GM23248 (cell line): ENCODE data around the gene ITM2C. TPM values are rescaled to one million over a fixed set of nuclear protein-coding genes. Genes with fewer than 3 reads are reported as not detected.

Experiments
- DNase-seq: peaks from one replicate; pipeline ENCODE4 v3.0.0-alpha.2; 2015
- H2AFZ ChIP-seq: fragments of 200-600 bp; sonication (generic); 2 replicates; pipeline ENCODE4 v1.6.1; 2016; ENCODE audit warnings: antibody characterized with exemption
- H3F3A ChIP-seq: fragments of 200-600 bp; sonication (generic); 2 replicates; pipeline ENCODE4 v1.6.1; 2016; ENCODE audit warnings: mild to moderate bottlenecking, antibody characterized with exemption, mixed run types; ENCODE audit not compliant: insufficient read depth
- H3K27ac ChIP-seq: fragments of 200-600 bp; sonication (generic); 2 replicates; pipeline ENCODE4 v1.5.1; 2016; ENCODE audit warnings: mild to moderate bottlenecking
- H3K27me3 ChIP-seq: fragments of 200-600 bp; sonication (generic); replicated peaks from 2 replicates; pipeline ENCODE4 v1.6.1; 2016; ENCODE audit warnings: mild to moderate bottlenecking; ENCODE audit not compliant: insufficient read depth
- H3K36me3 ChIP-seq: fragments of 200-600 bp; sonication (generic); 2 replicates; pipeline ENCODE4 v1.6.1; 2016; ENCODE audit warnings: low read depth, mild to moderate bottlenecking
- H3K4me1 ChIP-seq: fragments of 200-600 bp; sonication (generic); 2 replicates; pipeline ENCODE4 v1.6.1; 2016; ENCODE audit warnings: mild to moderate bottlenecking; ENCODE audit not compliant: insufficient read depth
- H3K4me2 ChIP-seq: fragments of 200-600 bp; sonication (generic); one replicate; pipeline ENCODE4 v1.6.1; 2016; ENCODE audit warnings: mild to moderate bottlenecking; ENCODE audit not compliant: unreplicated experiment
- H3K4me3 ChIP-seq: fragments of 200-600 bp; sonication (generic); 2 replicates; pipeline ENCODE4 v1.5.1; 2016; ENCODE audit warnings: mild to moderate bottlenecking
- H3K79me2 ChIP-seq: fragments of 200-600 bp; sonication (generic); 2 replicates; pipeline ENCODE4 v1.6.1; 2016; ENCODE audit warnings: mild to moderate bottlenecking; ENCODE audit not compliant: insufficient read depth
- H3K9ac ChIP-seq: fragments of 200-600 bp; sonication (generic); 2 replicates; pipeline ENCODE4 v1.6.1; 2016; ENCODE audit warnings: mild to moderate bottlenecking
- H3K9me2 ChIP-seq: fragments of 200-600 bp; sonication (generic); 2 replicates; pipeline ENCODE4 v1.6.1; 2016; ENCODE audit warnings: mixed run types, mild to moderate bottlenecking, moderate library complexity; ENCODE audit not compliant: insufficient read depth
- H3K9me3 ChIP-seq: fragments of 200-600 bp; sonication (generic); one replicate; pipeline ENCODE4 v1.6.1; 2017; ENCODE audit warnings: low read depth
- H4K20me1 ChIP-seq: fragments of 200-600 bp; sonication (generic); 2 replicates; pipeline ENCODE4 v1.6.0; 2016; ENCODE audit not compliant: insufficient read depth
- EZH2 ChIP-seq: fragments of 200-600 bp; sonication (generic); IDR thresholded peaks from 2 replicates; pipeline ENCODE4 v1.6.1; 2018; ENCODE audit warnings: antibody characterized with exemption, mild to moderate bottlenecking; ENCODE audit not compliant: insufficient read depth, poor library complexity, severe bottlenecking
- EZH2phosphoT487 ChIP-seq: fragments of 200-600 bp; sonication (generic); IDR thresholded peaks from 2 replicates; pipeline ENCODE4 v1.6.1; 2018; ENCODE audit warnings: antibody characterized with exemption, moderate library complexity, mild to moderate bottlenecking, low read depth; ENCODE audit not compliant: insufficient read depth
- WGBS, 2 experiments: methylation state at CpG; one replicate each; pipeline ENCODE4 v1.1.6; 2015 to 2017; ENCODE audit warnings: low lambda C conversion rate in 2 of 2, low coverage in 1 of 2; ENCODE audit errors: missing lambda C conversion rate in 2 of 2; 5-methylcytosine and 5-hydroxymethylcytosine counted together
- in situ Hi-C: fragments of 300-500 bp; cut with MboI; formaldehyde crosslinking; loops from 2 replicates; pipeline ENCODE4 v1.15.0; 2020
- polyA plus RNA-seq: library from polyadenylated mRNA; unstranded; fragments of >200 nt; fragmentation: Nextera tagmentation; extraction: Ambion mirVana; gene quantifications from 2 replicates; pipeline ENCODE4 v1.2.1, GENCODE V29; 2016
- total RNA-seq: library from RNA; depleted of rRNA; stranded (reverse); fragments of >200 nt; shearing (Covaris generic); gene quantifications from 2 replicates; pipeline ENCODE4 v1.2.3, GENCODE V29; 2014

The ITM2C gene
- total and polyA plus RNA-seq, 2 experiments from 2014 or later = 38.9 to 47.3 TPM

GRCh38 chr2:230846360-230846759 lies 18.4 kb upstream of the ITM2C start:
- WGBS, 2 experiments = 79 to 80% methylated on average over 6 of the region's 6 CpGs
- H3K9me2 ChIP-seq = no peaks in the 10 kb centered on the region
- no peak overlapping the region for H3K4me2 ChIP-seq
- no peaks in the 10 kb centered on the region for H4K20me1 ChIP-seq
- no peaks in the 10 kb centered on the region for H3K9me3 ChIP-seq
- no peaks in the 10 kb centered on the region for H3K36me3 ChIP-seq
- H3F3A ChIP-seq = 0 out of 2 replicates have a peak, but pooled peaks cover 4% of the 10 kb centered on the region
- H3K9ac ChIP-seq = no peak overlapping the region
- in situ Hi-C loops = no loop called here
- DNase-seq = no peak
- peaks cover 18% of the 10 kb centered on the region for H3K27me3 ChIP-seq
- no peaks in the 10 kb centered on the region for H3K4me1 ChIP-seq
- H3K79me2 ChIP-seq = no peaks in the 10 kb centered on the region
- no peak overlapping the region for H3K27ac ChIP-seq
- H2AFZ ChIP-seq = no peak overlapping the region
- no peak for TF ChIP-seq EZH2phosphoT487
- TF ChIP-seq EZH2 = no peak
- H3K4me3 ChIP-seq = no peak overlapping the region

GRCh38 chr2:230847883-230848388 lies 16.8 kb upstream of the ITM2C start:
- H3K9me3 ChIP-seq = no peaks in the 10 kb centered on the region
- DNase-seq = peak; percentile 92
- no peak overlapping the region for H3K27ac ChIP-seq
- WGBS, 2 experiments = 5 to 8% methylated on average over 28 to 32 of the region's 32 CpGs
- peak overlapping the region; percentile 89 for H2AFZ ChIP-seq
- H4K20me1 ChIP-seq = no peaks in the 10 kb centered on the region
- H3K9me2 ChIP-seq = no peaks in the 10 kb centered on the region
- no peaks in the 10 kb centered on the region for H3K4me1 ChIP-seq
- in situ Hi-C loops = no loop called here
- no peaks in the 10 kb centered on the region for H3K79me2 ChIP-seq
- 0 out of 2 replicates have a peak, but pooled peaks cover 4% of the 10 kb centered on the region for H3F3A ChIP-seq
- H3K4me3 ChIP-seq = no peak overlapping the region; the same call in 1 of the 2 replicates
- no peak for TF ChIP-seq EZH2phosphoT487
- TF ChIP-seq EZH2 = no peak
- H3K36me3 ChIP-seq = no peaks in the 10 kb centered on the region
- peak overlapping the region; percentile 68 for H3K4me2 ChIP-seq
- no peak overlapping the region; the same call in 1 of the 2 replicates for H3K9ac ChIP-seq
- peaks cover 23% of the 10 kb centered on the region for H3K27me3 ChIP-seq

- TF ChIP-seq EZH2phosphoT487 (no peak), EZH2 (no peak)
- H3K36me3 ChIP-seq = no peaks in the 10 kb centered on the region
- in situ Hi-C loops = no loop called here
- H3K4me1 ChIP-seq = no peaks in the 10 kb centered on the region
- H3K9me2 ChIP-seq = no peaks in the 10 kb centered on the region
- H4K20me1 ChIP-seq = no peaks in the 10 kb centered on the region
- no peak overlapping the region for H3K9ac ChIP-seq
- H3K27ac ChIP-seq = no peak overlapping the region
- H3K79me2 ChIP-seq = no peaks in the 10 kb centered on the region
- DNase-seq = peak; percentile 30
- no peak overlapping the region for H2AFZ ChIP-seq
- WGBS, 2 experiments = 63 to 64% methylated on average over 33 to 40 of the region's 40 CpGs
- no peaks in the 10 kb centered on the region for H3K9me3 ChIP-seq
- H3K27me3 ChIP-seq = peaks cover 36% of the 10 kb centered on the region
- H3K4me2 ChIP-seq = no peak overlapping the region
- H3K4me3 ChIP-seq = no peak overlapping the region
- 0 out of 2 replicates have a peak, but pooled peaks cover 4% of the 10 kb centered on the region for H3F3A ChIP-seq
These were observed 14.9 kb upstream of the ITM2C start for GRCh38 chr2:230849633-230850357.

- H3F3A ChIP-seq = 0 out of 2 replicates have a peak, but pooled peaks cover 4% of the 10 kb centered on the region
- H3K4me3 ChIP-seq = no peak overlapping the region
- no peaks in the 10 kb centered on the region for H3K4me1 ChIP-seq
- TF ChIP-seq EZH2 (no peak), EZH2phosphoT487 (no peak)
- H3K9ac ChIP-seq = no peak overlapping the region
- DNase-seq = no peak
- H3K27me3 ChIP-seq = peaks cover 37% of the 10 kb centered on the region
- H3K36me3 ChIP-seq = no peaks in the 10 kb centered on the region
- H3K4me2 ChIP-seq = no peak overlapping the region
- no peak overlapping the region for H2AFZ ChIP-seq
- WGBS, 2 experiments = 41 to 45% methylated on average over 6 to 7 of the region's 7 CpGs
- no peaks in the 10 kb centered on the region for H3K9me2 ChIP-seq
- in situ Hi-C loops = no loop called here
- no peaks in the 10 kb centered on the region for H3K79me2 ChIP-seq
- H3K27ac ChIP-seq = no peak overlapping the region
- no peaks in the 10 kb centered on the region for H3K9me3 ChIP-seq
- no peaks in the 10 kb centered on the region for H4K20me1 ChIP-seq
These were observed 14.4 kb upstream of the ITM2C start for GRCh38 chr2:230850358-230850658.
